IMR-90 (cell line): Measurements from ENCODE around the gene IL1R2. TPM values are rescaled to one million over a fixed set of nuclear protein-coding genes. Genes with fewer than 3 reads are reported as not detected.

ENCODE experiments used
- ATAC-seq: fragments of 200-7000 bp; cut with Tn5 transposase; 2 replicates; pipeline ENCODE4 v1.9.1; 2020; ENCODE audit warnings: low read depth, mild to moderate bottlenecking, moderate library complexity
- BruUV-seq: library from RNA; stranded (reverse); fragments of 400-500 nt; replicated peaks from 2 replicates; lab custom pipeline; 2021; lab: Mats Ljungman, UMichigan
- CTCF ChIA-PET: fragments of 300-600 bp; formaldehyde crosslinking; extraction: SDS; loops from one replicate; lab custom pipeline; 2021; ENCODE audit warnings: antibody characterized with exemption; lab: Yijun Ruan, JAX
- POLR2A ChIA-PET: fragments of 300-600 bp; sonication (Branson Sonifier 250); formaldehyde crosslinking; loops from one replicate; lab custom pipeline; 2022; ENCODE audit warnings: antibody characterized with exemption; ENCODE audit not compliant: unreplicated experiment; lab: Charles Lee
- DNase-seq: peaks from one replicate; pipeline ENCODE4 v3.0.0; 2013
- H2AFZ ChIP-seq: replicated peaks from 2 replicates; pipeline ENCODE3; 2013; ENCODE audit warnings: low read length, mild to moderate bottlenecking; ENCODE audit not compliant: poor library complexity
- H2AK5ac ChIP-seq: 2 replicates; pipeline ENCODE4 v1.6.1; 2013; ENCODE audit warnings: low read depth, low read length, inconsistent platforms
- H2AK9ac ChIP-seq: replicated peaks from 2 replicates; pipeline ENCODE3; 2013; ENCODE audit warnings: mild to moderate bottlenecking, low read depth, low read length, moderate library complexity; ENCODE audit not compliant: poor library complexity
- H2BK120ac ChIP-seq: 2 replicates; pipeline ENCODE4 v1.6.1; 2013; ENCODE audit warnings: low read depth, low read length, inconsistent platforms
- H2BK15ac ChIP-seq: 3 replicates; pipeline ENCODE4 v1.6.1; 2013; ENCODE audit warnings: low read depth, low read length, inconsistent platforms
- H2BK20ac ChIP-seq: 2 replicates; pipeline ENCODE4 v1.6.1; 2013; ENCODE audit warnings: low read depth, mild to moderate bottlenecking, inconsistent platforms, low read length, moderate library complexity
- H2BK5ac ChIP-seq: 2 replicates; pipeline ENCODE4 v1.6.1; 2013; ENCODE audit warnings: mild to moderate bottlenecking, low read depth, low read length, inconsistent platforms; ENCODE audit not compliant: poor library complexity, severe bottlenecking
- H3K14ac ChIP-seq: replicated peaks from 2 replicates; pipeline ENCODE4 v1.6.1; 2013; ENCODE audit warnings: low read depth, low read length, inconsistent platforms
- H3K18ac ChIP-seq: 2 replicates; pipeline ENCODE4 v1.6.1; 2013; ENCODE audit warnings: low read depth, low read length, control low read depth
- H3K23ac ChIP-seq: 2 replicates; pipeline ENCODE4 v1.6.1; 2013; ENCODE audit warnings: low read depth, low read length, inconsistent platforms
- H3K27ac ChIP-seq: 2 replicates; pipeline ENCODE4 v1.5.1; 2013; ENCODE audit warnings: mild to moderate bottlenecking, control low read depth, low read length; ENCODE audit not compliant: insufficient read depth
- H3K27me3 ChIP-seq: 2 replicates; pipeline ENCODE4 v1.6.1; 2013; ENCODE audit warnings: low read length; ENCODE audit not compliant: control insufficient read depth, insufficient read depth
- H3K36me3 ChIP-seq: 2 replicates; pipeline ENCODE4 v1.6.1; 2013; ENCODE audit warnings: low read length, mixed read lengths; ENCODE audit not compliant: control insufficient read depth, insufficient read depth
- H3K4ac ChIP-seq: 2 replicates; pipeline ENCODE4 v1.6.1; 2013; ENCODE audit warnings: low read depth, low read length, inconsistent platforms
- H3K4me1 ChIP-seq: 2 replicates; pipeline ENCODE4 v1.6.1; 2013; ENCODE audit warnings: low read length, mixed read lengths; ENCODE audit not compliant: control insufficient read depth, insufficient read depth
- H3K4me2 ChIP-seq: 2 replicates; pipeline ENCODE4 v1.6.1; 2013; ENCODE audit warnings: low read depth, mild to moderate bottlenecking, control low read depth, low read length, moderate library complexity
- H3K4me3 ChIP-seq: 2 replicates; pipeline ENCODE4 v1.5.1; 2013; ENCODE audit warnings: low read depth, mild to moderate bottlenecking, control low read depth, low read length, moderate library complexity; ENCODE audit not compliant: insufficient read depth
- H3K56ac ChIP-seq: 2 replicates; pipeline ENCODE4 v1.6.1; 2013; ENCODE audit warnings: low read length, inconsistent platforms; ENCODE audit not compliant: insufficient read depth; ENCODE audit errors: extremely low read depth
- H3K79me1 ChIP-seq, 2 experiments: 2 replicates each; pipeline ENCODE4 v1.6.1; 2013; ENCODE audit warnings: low read length in 2 of 2, inconsistent platforms in 1 of 2, low read depth in 1 of 2
- H3K9ac ChIP-seq: 2 replicates; pipeline ENCODE4 v1.6.1; 2013; ENCODE audit warnings: low read depth, low read length, control low read depth
- H3K9me1 ChIP-seq: 2 replicates; pipeline ENCODE4 v1.6.1; 2013; ENCODE audit warnings: low read length, inconsistent platforms; ENCODE audit not compliant: insufficient read depth
- H3K9me3 ChIP-seq: 2 replicates; pipeline ENCODE4 v1.6.1; 2013; ENCODE audit warnings: low read length; ENCODE audit not compliant: control insufficient read depth, insufficient read depth
- H4K20me1 ChIP-seq: 2 replicates; pipeline ENCODE4 v1.6.1; 2013; ENCODE audit warnings: low read length, inconsistent platforms; ENCODE audit not compliant: insufficient read depth
- H4K5ac ChIP-seq: 2 replicates; pipeline ENCODE4 v1.6.1; 2013; ENCODE audit warnings: mild to moderate bottlenecking, low read depth, low read length, control low read depth
- H4K8ac ChIP-seq, 2 experiments: 2 replicates each; pipeline ENCODE4 v1.6.1; 2013; ENCODE audit warnings: low read depth in 2 of 2, low read length in 2 of 2, control low read depth in 1 of 2, inconsistent platforms in 1 of 2
- H4K91ac ChIP-seq: 2 replicates; pipeline ENCODE4 v1.6.1; 2013; ENCODE audit warnings: low read depth, low read length, inconsistent platforms; ENCODE audit not compliant: insufficient read depth
- BHLHE40 ChIP-seq: fragments of 150-350 bp; IDR thresholded peaks from 2 replicates; pipeline ENCODE4 v1.6.1; 2016; ENCODE audit warnings: mild to moderate bottlenecking, low read depth, low read length
- CEBPB ChIP-seq: IDR thresholded peaks from 2 replicates; pipeline ENCODE4 v1.6.1; 2012; ENCODE audit warnings: low read depth, low read length, improper control_type of control experiment
- CHD1 ChIP-seq: IDR thresholded peaks from 2 replicates; pipeline ENCODE4 v1.6.1; 2012; ENCODE audit warnings: low read depth, low read length, improper control_type of control experiment
- CTCF ChIP-seq: conservative IDR thresholded peaks from 2 replicates; pipeline ENCODE4 v1.5.1; 2012; ENCODE audit warnings: mild to moderate bottlenecking, low read depth, low read length, improper control_type of control experiment
- ELK1 ChIP-seq: fragments of 150-350 bp; IDR thresholded peaks from 2 replicates; pipeline ENCODE4 v1.6.1; 2016; ENCODE audit warnings: low read depth, mild to moderate bottlenecking, low read length, moderate library complexity, borderline replicate concordance
- MAFK ChIP-seq: IDR thresholded peaks from 2 replicates; pipeline ENCODE4 v1.6.1; 2012; ENCODE audit warnings: low read depth, low read length, improper control_type of control experiment
- MAZ ChIP-seq: IDR thresholded peaks from 2 replicates; pipeline ENCODE4 v1.6.1; 2012; ENCODE audit warnings: low read depth, mild to moderate bottlenecking, low read length, improper control_type of control experiment, moderate library complexity, borderline replicate concordance
- POLR2A ChIP-seq: IDR thresholded peaks from 2 replicates; pipeline ENCODE4 v1.6.1; 2012; ENCODE audit warnings: mild to moderate bottlenecking, low read depth, low read length
- RAD21 ChIP-seq: IDR thresholded peaks from 2 replicates; pipeline ENCODE4 v1.6.1; 2012; ENCODE audit warnings: low read length, improper control_type of control experiment
- RCOR1 ChIP-seq: IDR thresholded peaks from 2 replicates; pipeline ENCODE4 v1.6.1; 2012; ENCODE audit warnings: mild to moderate bottlenecking, low read length, improper control_type of control experiment; ENCODE audit not compliant: insufficient replicate concordance
- RFX5 ChIP-seq: IDR thresholded peaks from 2 replicates; pipeline ENCODE4 v1.8.0; 2012; ENCODE audit warnings: low read depth, mild to moderate bottlenecking, low read length, moderate library complexity
- SMC3 ChIP-seq: fragments of 150-350 bp; IDR thresholded peaks from 2 replicates; pipeline ENCODE4 v1.6.1; 2016; ENCODE audit warnings: low read depth, mild to moderate bottlenecking, antibody characterized with exemption, low read length, moderate library complexity
- USF2 ChIP-seq: fragments of 150-350 bp; IDR thresholded peaks from 2 replicates; pipeline ENCODE4 v1.6.1; 2017; ENCODE audit warnings: mild to moderate bottlenecking, antibody characterized with exemption, low read length, low read depth
- WGBS, 2 experiments: methylation state at CpG; one replicate each; pipeline versions ENCODE4 v1.1.5 to v1.1.7; 2013; ENCODE audit warnings: missing lambda C conversion rate in 2 of 2; ENCODE audit not compliant: insufficient read length in 1 of 2; ENCODE audit errors: extremely low coverage in 2 of 2; 5-methylcytosine and 5-hydroxymethylcytosine counted together
- dilution Hi-C: fragments of 300-500 bp; cut with HindIII; formaldehyde crosslinking; loops from one replicate; pipeline ENCODE4 v1.14.3; 2018; ENCODE audit warnings: low sequenced_read_pairs; ENCODE audit not compliant: unreplicated experiment
- in situ Hi-C: fragments of 300-500 bp; cut with MboI; formaldehyde crosslinking; loops from 3 replicates; pipeline ENCODE4 v1.14.3; 2019; ENCODE audit warnings: low sequenced_read_pairs, inconsistent platforms, mixed read lengths
- intact Hi-C: fragments of 100-400 bp; cut with micrococcal nuclease; formaldehyde crosslinking; loops from 2 replicates; pipeline ENCODE4 v1.10.0; 2022
- polyA plus RNA-seq, 3 experiments: library from polyadenylated mRNA; depleted of rRNA; stranded (reverse); fragments of >200 nt; gene quantifications; 2 replicates each; pipeline ENCODE4 v1.2.3, GENCODE V29; 2012; ENCODE audit warnings: low replicate concordance in 1 of 3
- total RNA-seq: library from RNA; depleted of rRNA; stranded (reverse); fragments of >200 nt; gene quantifications from 2 replicates; pipeline ENCODE4 v1.2.3, GENCODE V29; 2012

IL1R2 gene
- total and polyA plus RNA-seq, 2 of the 4 experiments (the other 2 are of a cell fraction): not detected

GRCh38 chr2:102034683-102035548 lies 43.2 kb downstream of the IL1R2 start:
- Histone ChIP-seq H4K8ac (peak overlapping the region; percentile 78 to 92; a peak in 2 of 4 replicates), H2AFZ (no peak overlapping the region), H2BK15ac (peak overlapping the region; percentile 98; the same call in 2 of the 3 replicates), H3K4me2 (no peak overlapping the region), H2AK9ac (no peak overlapping the region), H3K36me3 (no peaks in the 10 kb centered on the region), H2AK5ac (peak overlapping the region; percentile 97; the same call in 1 of the 2 replicates), H4K20me1 (no peaks in the 10 kb centered on the region), H3K4ac (peak overlapping the region; percentile 95), H3K14ac (peak overlapping the region; percentile 46; the same call in 1 of the 2 replicates), H3K56ac (no peak overlapping the region), H3K18ac (peak overlapping the region; percentile 19), H4K91ac (peak overlapping the region; percentile 91), H3K9ac (no peak overlapping the region), H3K23ac (peak overlapping the region; percentile 77; the same call in 1 of the 2 replicates), H3K27me3 (no peaks in the 10 kb centered on the region), H2BK120ac (peak overlapping the region; percentile 94), H3K4me1 (peaks cover 14% of the 10 kb centered on the region), H4K5ac (peak overlapping the region; percentile 24; the same call in 1 of the 2 replicates), H3K27ac (peak overlapping the region; percentile 3; the same call in 1 of the 2 replicates), H3K9me1 (peaks cover 14% of the 10 kb centered on the region), H3K4me3 (no peak overlapping the region), H3K9me3 (0 out of 2 replicates have a peak, but pooled peaks cover 2% of the 10 kb centered on the region), H2BK5ac (no peak overlapping the region), H2BK20ac (peak overlapping the region; percentile 94; the same call in 1 of the 2 replicates), H3K79me1 (no peaks in the 10 kb centered on the region)
- intact Hi-C loops: loop anchor here (5.0 kb wide), 1 partner anchor 67 kb away; no protein-coding TSS in a partner anchor
- BruUV-seq: no TSS peak
- DNase-seq (no peak), ATAC-seq (no peak)
- CTCF ChIA-PET: interaction anchor here (2.9 kb wide), 1 partner anchor 206 kb away, joined by 11 read pairs; no protein-coding TSS in a partner anchor
- in situ Hi-C loops: no loop called here
- dilution Hi-C loops: no loop called here
- POLR2A ChIA-PET: no interaction called here
- WGBS, 2 experiments: 72% methylated on average over 12 of the region's 14 CpGs; no CpG with 5 or more reads in 1 of the 2 experiments
- TF ChIP-seq CTCF (no peak), BHLHE40 (no peak), CHD1 (no peak), RFX5 (no peak), USF2 (no peak), RCOR1 (no peak), ELK1 (no peak), POLR2A (no peak), RAD21 (no peak), CEBPB (no peak), MAZ (no peak), MAFK (no peak), SMC3 (no peak)
